D341Med (cell line): Measurements from ENCODE around the gene ASCL2.

ENCODE experiments used
- DNase-seq: peaks from one replicate; pipeline ENCODE4 v3.0.0; 2012; ENCODE audit warnings: low spot score

ASCL2 gene

GRCh38 chr11:2272228-2272945 is 2.0 kb upstream of the ASCL2 start:
- DNase-seq = peak; percentile 17

GRCh38 chr11:2271327-2272227 is 1.2 kb upstream of the ASCL2 start:
- DNase-seq = peak; percentile 29

GRCh38 chr11:2271077-2271326 is 614 bp upstream of the ASCL2 start:
- no peak for DNase-seq

GRCh38 chr11:2269601-2270321 is 627 bp downstream of the ASCL2 start:
- DNase-seq = peak; percentile 46

- peak; percentile 46 for DNase-seq
These were observed 1.4 kb downstream of the ASCL2 start for GRCh38 chr11:2268729-2269600.

GRCh38 chr11:2267851-2268728 is 2.3 kb downstream of the ASCL2 start:
- DNase-seq = no peak

- no peak for DNase-seq
These were observed 3.0 kb downstream of the ASCL2 start for GRCh38 chr11:2267306-2267850.

GRCh38 chr11:2266586-2267305 is 3.6 kb downstream of the ASCL2 start:
- no peak for DNase-seq

- DNase-seq = no peak
These were observed 4.4 kb downstream of the ASCL2 start for GRCh38 chr11:2265854-2266585.

GRCh38 chr11:2265396-2265795 is 5.0 kb downstream of the ASCL2 start:
- no peak for DNase-seq

GRCh38 chr11:2264366-2265053 is 5.9 kb downstream of the ASCL2 start:
- no peak for DNase-seq

GRCh38 chr11:2263724-2264360 is 6.5 kb downstream of the ASCL2 start:
- DNase-seq = no peak

- no peak for DNase-seq
These were observed 7.3 kb downstream of the ASCL2 start for GRCh38 chr11:2263071-2263565.

GRCh38 chr11:2262301-2263070 is 7.9 kb downstream of the ASCL2 start:
- no peak for DNase-seq

GRCh38 chr11:2261436-2262230 is 8.8 kb downstream of the ASCL2 start:
- no peak for DNase-seq
